Stimulated activated CD4-positive, alpha-beta T cell treated with anti-CD3 and anti-CD28 coated beads, Interleukin-4, amount 100 ng/mL, for 48 hours (primary cell): ENCODE measurements around the gene DNAJA3.
"Not testable (repeated sequence)": the region's sequence is repeated elsewhere in the genome, so short reads cannot be mapped to it uniquely, and the experiment has no call there.

Experiments used
- DNase-seq, 2 donors: peaks; one replicate each; pipeline ENCODE4 v3.0.0-alpha.2; 2020; ENCODE audit warnings: low read depth in 2 of 2

DNAJA3 gene

GRCh38 chr16:4387781-4388180 is 37.9 kb upstream of the DNAJA3 start:
- no peak for DNase-seq

GRCh38 chr16:4388271-4389021 is 37.2 kb upstream of the DNAJA3 start:
- no peak for DNase-seq

GRCh38 chr16:4389051-4389955 is 36.4 kb upstream of the DNAJA3 start:
- no peak for DNase-seq

- DNase-seq = no peak
Observed at GRCh38 chr16:4390266-4391260, 35.1 kb upstream of the DNAJA3 start.

GRCh38 chr16:4391631-4392381 is 33.9 kb upstream of the DNAJA3 start:
- DNase-seq = no peak

GRCh38 chr16:4392382-4393239 is 33.1 kb upstream of the DNAJA3 start:
- DNase-seq = no peak

GRCh38 chr16:4393240-4393600 is 32.4 kb upstream of the DNAJA3 start:
- DNase-seq = no peak

GRCh38 chr16:4393850-4394249 is 31.8 kb upstream of the DNAJA3 start:
- not testable (repeated sequence) for DNase-seq

- no peak for DNase-seq
Observed at GRCh38 chr16:4395055-4395726, 30.5 kb upstream of the DNAJA3 start.

- no peak for DNase-seq
Observed at GRCh38 chr16:4399001-4399730, 26.5 kb upstream of the DNAJA3 start.

- DNase-seq = no peak
Observed at GRCh38 chr16:4401094-4401501, 24.6 kb upstream of the DNAJA3 start.

- no peak for DNase-seq
Observed at GRCh38 chr16:4401510-4401909, 24.2 kb upstream of the DNAJA3 start.

GRCh38 chr16:4402439-4403132 is 23.1 kb upstream of the DNAJA3 start:
- DNase-seq = peak; percentile 56 to 74

- DNase-seq = no peak
Observed at GRCh38 chr16:4403133-4403949, 22.3 kb upstream of the DNAJA3 start.

- DNase-seq = peak; percentile 36 to 38
Observed at GRCh38 chr16:4404247-4404966, 21.3 kb upstream of the DNAJA3 start.

- no peak for DNase-seq
Observed at GRCh38 chr16:4404967-4405696, 20.5 kb upstream of the DNAJA3 start.
